Stimulated activated CD8-positive, alpha-beta memory T cell treated with anti-CD3 and anti-CD28 coated beads, Interleukin-15, amount 100 ng/mL, for 1 hour (primary cell): Measurements from ENCODE around the gene SOX5.
"Not testable (repeated sequence)": the region's sequence is repeated elsewhere in the genome, so short reads cannot be mapped to it uniquely, and the experiment has no call there.

Source experiments
- DNase-seq: peaks from one replicate; pipeline ENCODE4 v3.0.0-alpha.2; 2020; ENCODE audit warnings: low read depth

Gene SOX5

GRCh38 chr12:23540572-23540971 is 408.9 kb downstream of the SOX5 start:
- DNase-seq = no peak

DNA sequence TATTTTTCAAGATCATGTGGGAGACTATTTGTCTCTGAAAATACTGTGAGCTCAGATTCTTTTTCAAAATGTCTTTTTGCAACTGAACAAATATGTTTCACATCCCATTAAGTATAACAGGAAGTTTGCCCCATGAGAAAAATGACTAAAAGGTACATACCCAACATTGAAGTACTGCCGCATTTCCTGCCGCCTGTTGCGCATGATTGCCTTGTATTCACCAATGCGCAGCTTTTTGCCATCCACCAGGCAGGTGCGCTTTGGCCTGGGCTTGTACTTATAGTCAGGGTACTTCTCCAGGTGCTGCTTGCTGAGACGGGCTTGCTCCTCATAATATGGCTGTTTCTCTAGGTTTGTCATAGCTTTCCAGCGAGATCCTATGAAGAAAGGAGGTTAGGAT is 413.2 kb downstream of the SOX5 start:
- DNase-seq = no peak

DNA sequence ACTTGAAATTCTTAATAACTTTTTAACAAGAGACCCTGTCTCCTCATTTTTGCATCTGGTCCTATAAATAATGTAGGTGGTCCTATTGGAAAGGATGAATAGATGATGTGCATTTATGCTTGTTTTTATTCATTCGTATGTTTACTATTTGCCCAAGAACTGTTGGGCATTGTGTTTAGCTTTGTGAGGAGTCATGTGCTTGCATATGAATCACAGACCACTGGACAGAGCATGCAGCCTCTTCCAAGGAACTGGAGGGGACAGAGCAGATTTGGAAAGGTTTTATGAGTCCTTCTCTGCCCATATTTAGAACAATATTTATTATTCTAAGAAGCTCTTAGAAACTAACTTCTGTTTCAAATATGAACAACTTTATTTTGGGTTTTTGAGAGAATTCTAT is 414.0 kb downstream of the SOX5 start:
- DNase-seq = no peak

DNA sequence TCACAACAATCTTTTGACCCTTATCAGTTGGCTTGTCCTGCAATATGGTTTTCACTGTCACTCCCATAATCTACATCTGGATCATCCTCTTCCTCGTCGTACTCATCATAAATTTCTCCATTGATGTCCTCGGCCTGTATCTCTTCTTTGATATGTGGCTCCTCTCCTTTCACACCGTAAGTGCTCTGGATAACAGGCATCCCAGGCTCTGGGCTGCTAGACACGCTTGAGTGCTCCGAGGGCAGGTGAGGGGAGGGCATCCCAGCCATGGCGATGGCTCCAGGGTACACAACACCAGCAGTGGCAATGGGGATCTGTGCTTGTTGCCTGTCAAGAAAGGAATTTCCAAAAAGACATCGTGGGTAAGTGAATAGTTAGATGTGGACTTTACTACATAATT is 415.3 kb downstream of the SOX5 start:
- no peak for DNase-seq

DNA sequence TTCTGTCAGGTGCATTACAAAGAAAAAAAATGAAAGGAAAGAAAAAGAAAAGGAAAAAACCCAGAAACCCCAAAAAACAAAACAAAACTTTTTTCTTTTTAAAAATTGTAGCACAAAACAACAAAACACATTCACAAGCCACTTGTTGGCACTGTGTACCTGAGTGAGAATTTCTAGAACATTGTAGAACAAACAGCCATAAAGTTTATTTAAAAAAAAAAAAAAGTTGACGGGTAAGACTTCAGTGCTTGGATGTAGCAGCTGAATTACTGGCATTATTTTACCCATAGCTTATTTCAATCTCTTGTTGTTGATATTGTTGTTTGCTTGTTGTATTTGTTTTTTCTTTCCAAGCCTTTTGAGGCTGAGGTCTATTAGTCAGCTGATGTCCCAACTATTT is 415.8 kb downstream of the SOX5 start:
- DNase-seq = no peak

GRCh38 chr12:23533265-23533664 is 416.2 kb downstream of the SOX5 start:
- no peak for DNase-seq

GRCh38 chr12:23528316-23528715 is 421.2 kb downstream of the SOX5 start:
- no peak for DNase-seq

DNA sequence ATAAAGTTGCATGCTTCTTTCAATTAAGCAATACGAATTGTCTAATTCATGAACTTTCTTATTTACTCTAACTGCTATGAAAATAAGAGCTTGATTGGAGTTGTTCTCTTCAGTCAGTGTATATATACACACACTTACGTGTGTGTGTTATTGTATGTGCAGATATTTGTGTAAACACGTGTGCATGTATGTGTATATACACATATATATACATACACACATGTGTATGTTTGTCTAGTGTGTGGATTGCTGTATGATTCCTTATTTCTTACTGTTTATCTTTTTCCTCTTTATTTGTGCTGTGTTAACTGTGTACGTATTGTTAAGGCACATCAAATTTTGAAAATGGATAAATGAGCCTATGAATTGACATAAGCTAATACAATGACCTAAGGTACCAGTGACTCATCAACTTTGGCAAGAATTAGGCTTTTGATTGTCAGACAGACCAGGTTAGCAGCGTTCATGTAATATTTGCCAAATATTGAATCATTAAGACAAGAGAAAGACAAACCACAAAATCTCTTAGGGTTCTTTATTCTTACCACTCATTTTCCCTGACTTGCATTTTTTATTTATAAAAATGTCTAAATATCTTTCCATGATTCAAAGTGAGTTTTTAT is 423.9 kb downstream of the SOX5 start:
- DNase-seq = no peak

- no peak for DNase-seq
Observed at GRCh38 chr12:23523339-23523738, 426.1 kb downstream of the SOX5 start.

- DNase-seq = not testable (repeated sequence)
Observed at GRCh38 chr12:23519444-23519843, 430.0 kb downstream of the SOX5 start.

DNA sequence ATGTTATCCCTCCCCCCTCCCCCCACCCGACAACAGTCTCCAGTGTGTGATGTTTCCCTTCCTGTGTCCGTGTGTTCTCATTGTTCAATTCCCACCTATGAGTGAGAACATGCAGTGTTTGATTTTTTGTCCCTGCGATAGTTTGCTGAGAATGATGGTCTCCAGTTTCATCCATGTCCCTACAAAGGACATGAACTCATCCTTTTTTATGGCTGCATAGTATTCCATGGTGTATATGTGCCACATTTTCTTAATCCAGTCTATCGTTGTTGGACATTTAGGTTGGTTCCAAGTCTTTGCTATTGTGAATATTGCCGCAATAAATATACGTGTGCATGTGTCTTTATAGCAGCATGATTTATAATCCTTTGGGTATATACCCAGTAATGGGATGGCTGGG is 433.7 kb downstream of the SOX5 start:
- DNase-seq = not testable (repeated sequence)

DNA sequence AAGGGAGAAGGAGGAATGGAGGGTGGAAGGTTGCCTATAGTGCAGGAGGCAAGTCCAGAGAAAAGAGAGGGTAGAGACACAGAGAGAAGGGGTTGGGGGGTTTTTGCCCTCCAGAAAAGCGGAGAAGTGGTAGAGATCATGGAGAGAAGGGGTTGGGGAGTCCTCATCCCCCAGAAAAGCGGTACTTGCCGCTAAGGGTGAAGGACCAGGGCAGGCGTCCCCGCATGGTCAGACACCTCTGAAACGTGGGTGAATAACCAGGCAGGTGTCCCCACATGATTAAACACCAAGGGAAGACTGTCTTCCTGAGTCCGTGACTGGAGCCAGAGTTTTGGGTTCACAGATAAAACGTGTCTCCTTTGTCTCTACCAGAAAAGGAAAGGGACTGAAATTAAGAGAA is 439.0 kb downstream of the SOX5 start:
- no peak for DNase-seq

- DNase-seq = not testable (repeated sequence)
Observed at GRCh38 chr12:23509832-23510231, 439.6 kb downstream of the SOX5 start.

DNA sequence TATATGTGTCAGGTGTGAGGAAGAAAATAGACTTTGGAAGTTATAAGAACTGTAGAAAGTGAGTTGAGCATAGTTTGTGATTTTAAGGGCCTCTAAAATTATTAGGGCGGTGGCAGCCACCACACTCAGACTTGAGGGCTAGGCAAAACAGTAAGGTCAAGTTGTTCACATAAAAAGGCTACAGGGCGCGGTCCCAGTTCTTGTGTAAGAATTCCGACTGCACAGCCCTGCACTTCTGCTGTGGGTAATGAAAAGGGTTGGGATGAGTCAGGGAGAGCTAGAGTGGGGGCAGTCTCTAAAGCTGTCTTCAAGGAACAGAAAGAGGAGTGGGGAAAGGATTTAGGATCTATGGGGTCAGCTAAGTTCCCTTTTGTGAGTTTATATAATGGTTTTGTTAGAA is 441.7 kb downstream of the SOX5 start:
- not testable (repeated sequence) for DNase-seq

DNA sequence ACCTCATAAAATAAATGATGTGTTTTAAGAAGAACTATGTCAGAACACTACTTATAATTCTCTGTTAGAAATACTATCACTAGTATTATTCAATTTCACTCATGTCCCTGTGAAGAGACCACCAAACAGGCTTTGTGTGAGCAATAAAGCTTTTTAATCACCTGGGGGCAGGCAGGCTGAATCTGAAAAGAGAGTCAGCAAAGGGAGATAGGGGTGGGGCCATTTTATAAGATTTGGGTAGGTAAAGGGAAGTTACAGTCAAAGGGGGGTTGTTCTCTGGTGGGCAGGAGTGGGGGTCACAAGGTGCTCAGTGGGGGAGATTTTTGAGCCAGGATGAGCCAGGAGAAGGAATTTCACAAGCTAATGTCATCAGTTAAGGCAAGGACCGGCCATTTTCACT is 443.7 kb downstream of the SOX5 start:
- not testable (repeated sequence) for DNase-seq

- DNase-seq = no peak
Observed at GRCh38 chr12:23504641-23505399, 444.6 kb downstream of the SOX5 start.

GRCh38 chr12:23504043-23504442 is 445.4 kb downstream of the SOX5 start:
- DNase-seq = no peak

DNA sequence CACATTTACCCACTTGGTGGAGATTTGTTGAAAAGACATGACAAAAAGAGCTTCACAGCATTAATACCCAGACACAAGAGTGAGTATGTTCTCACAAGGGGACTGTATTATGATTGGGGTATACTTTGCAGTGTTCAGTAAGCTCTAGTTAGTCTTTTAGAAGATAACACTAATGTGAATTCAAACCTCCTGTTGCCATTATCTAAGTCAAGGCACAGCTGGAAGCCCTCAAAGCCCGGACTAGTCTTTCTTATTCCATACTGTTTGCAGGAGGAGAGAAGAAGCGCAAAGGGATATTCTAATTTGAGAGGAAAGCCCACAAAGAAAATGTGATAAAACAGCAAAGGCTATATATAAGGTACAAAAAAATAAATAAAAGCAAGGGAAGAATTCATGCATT is 445.9 kb downstream of the SOX5 start:
- DNase-seq = no peak

- DNase-seq = no peak
Observed at GRCh38 chr12:23502259-23502658, 447.2 kb downstream of the SOX5 start.

GRCh38 chr12:23495472-23495871 is 454.0 kb downstream of the SOX5 start:
- no peak for DNase-seq

DNA sequence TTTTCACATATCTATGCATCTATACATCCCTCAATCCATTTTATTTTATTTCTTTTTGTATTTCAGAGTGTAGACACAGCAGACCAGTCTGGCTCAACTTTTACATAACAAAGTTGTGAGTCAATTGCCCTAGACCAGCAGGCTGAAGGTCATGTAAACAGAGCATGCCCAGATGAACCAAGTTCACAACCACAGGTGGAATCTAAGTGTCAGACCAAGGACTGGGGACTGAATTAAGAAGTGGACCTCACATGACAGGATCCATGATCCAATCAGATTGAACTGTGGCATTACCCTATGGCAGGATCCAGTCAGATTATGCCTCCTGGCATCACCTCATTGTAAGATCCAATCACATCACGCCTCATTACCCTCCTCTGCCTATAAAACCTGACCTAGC is 455.8 kb downstream of the SOX5 start:
- DNase-seq = no peak

GRCh38 chr12:23491029-23491428 is 458.4 kb downstream of the SOX5 start:
- not testable (repeated sequence) for DNase-seq

DNA sequence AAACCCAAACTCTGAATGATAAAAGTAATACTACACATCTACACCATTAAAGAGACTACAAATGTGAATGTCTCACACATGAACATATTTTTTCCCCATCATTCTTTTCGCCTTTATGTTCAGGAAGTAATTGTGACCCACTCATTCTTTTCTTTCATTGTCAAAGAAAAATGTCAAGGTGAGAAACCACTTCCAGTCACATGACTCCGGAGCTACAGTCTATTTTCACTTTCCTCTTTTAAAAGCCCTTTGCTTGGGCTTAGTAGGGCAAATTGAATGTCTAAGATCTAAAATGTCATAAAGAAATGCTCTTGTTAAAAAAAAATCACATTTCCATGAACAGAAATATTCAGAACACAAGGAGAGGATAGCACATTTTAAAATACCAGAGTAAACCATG is 461.3 kb downstream of the SOX5 start:
- DNase-seq = no peak

DNA sequence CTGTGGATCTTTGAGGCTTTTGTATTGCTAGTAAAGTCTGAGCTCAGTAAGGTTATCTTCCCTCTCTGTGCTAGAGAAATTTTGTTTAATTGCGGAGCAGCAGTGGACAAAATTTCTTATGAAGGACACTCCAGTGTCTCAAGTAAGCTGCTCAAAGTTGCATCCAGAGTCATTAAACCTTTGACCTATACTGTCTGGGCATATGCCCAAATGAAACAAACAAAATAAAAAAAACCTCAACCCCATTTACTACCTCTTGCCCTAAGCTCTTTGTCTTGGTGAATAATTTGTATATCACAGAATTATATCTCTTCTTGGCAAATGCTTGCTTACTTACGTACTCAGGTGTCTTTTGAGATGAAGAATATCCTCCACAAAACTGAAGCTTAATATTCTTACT is 465.2 kb downstream of the SOX5 start:
- DNase-seq = no peak
